ENCODE results near the gene USE1. TPM values are rescaled to one million over a fixed set of nuclear protein-coding genes. Genes with fewer than 3 reads are reported as not detected.

USE1 gene
- total and polyA plus RNA-seq, 7 donors = 22.5 to 45.3 (median 34.7) TPM

GRCh38 chr19:17242431-17243208 lies 27.5 kb downstream of the USE1 start:
- TF ChIP-seq POLR2AphosphoS5 (IDR thresholded peaks at IDR 0.05) (no peak), EP300 (IDR thresholded peaks at IDR 0.05) (no peak)
- TF ChIP-seq, protein P1, sequence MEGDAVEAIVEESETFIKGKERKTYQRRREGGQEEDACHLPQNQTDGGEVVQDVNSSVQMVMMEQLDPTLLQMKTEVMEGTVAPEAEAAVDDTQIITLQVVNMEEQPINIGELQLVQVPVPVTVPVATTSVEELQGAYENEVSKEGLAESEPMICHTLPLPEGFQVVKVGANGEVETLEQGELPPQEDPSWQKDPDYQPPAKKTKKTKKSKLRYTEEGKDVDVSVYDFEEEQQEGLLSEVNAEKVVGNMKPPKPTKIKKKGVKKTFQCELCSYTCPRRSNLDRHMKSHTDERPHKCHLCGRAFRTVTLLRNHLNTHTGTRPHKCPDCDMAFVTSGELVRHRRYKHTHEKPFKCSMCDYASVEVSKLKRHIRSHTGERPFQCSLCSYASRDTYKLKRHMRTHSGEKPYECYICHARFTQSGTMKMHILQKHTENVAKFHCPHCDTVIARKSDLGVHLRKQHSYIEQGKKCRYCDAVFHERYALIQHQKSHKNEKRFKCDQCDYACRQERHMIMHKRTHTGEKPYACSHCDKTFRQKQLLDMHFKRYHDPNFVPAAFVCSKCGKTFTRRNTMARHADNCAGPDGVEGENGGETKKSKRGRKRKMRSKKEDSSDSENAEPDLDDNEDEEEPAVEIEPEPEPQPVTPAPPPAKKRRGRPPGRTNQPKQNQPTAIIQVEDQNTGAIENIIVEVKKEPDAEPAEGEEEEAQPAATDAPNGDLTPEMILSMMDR (IDR thresholded peaks at IDR 0.05) = no peak
- intact Hi-C loops (cut with DNase I) = no loop called here
- WGBS, 2 donors = 40 to 55% methylated on average over 8 of the region's 8 CpGs
- H3K36me3 ChIP-seq = peaks cover 0 to 22% (median 9%) of the 10 kb centered on the region in 4 donors
- H3K9me3 ChIP-seq = no peaks in the 10 kb centered on the region
- peak overlapping the region; percentile 84 to 85 (median 84) for H3K27ac ChIP-seq
- no peak for DNase-seq
- peak overlapping the region in 1 of 4 donors; percentile 76 for H3K4me3 ChIP-seq
- no peaks in the 10 kb centered on the region for H3K27me3 ChIP-seq
- H3K4me1 ChIP-seq = peaks cover 0 to 45% (median 34%) of the 10 kb centered on the region in 4 donors

DNA sequence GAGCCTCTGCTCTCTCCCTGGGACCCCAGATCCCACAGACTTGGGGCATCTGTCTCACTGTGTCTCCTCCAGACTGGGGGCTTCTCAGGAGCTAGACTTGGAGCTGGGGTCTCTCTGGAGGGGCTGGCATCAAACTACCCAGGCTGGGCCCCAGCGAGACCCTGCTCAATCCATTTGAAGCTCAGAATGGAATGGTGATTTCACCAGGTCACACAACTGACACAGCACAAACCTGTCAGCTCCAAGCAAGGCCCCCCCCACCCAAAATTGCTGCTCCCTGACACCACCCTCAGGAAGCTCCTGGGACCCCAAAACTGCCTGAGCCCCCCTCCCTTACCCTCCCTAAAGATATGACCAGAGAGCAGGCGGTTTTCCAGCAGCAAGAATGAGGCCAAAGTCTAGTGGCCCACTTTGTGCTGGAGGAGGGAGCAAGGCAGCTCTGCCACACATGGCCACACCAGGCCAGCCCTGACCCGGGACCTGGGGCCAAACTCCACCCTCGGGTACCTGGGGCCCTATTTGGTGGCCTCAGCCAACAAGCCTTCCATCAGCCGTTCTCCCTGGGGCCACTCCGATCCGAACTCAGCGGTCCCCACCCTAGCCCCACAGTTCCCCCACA lies 28.2 kb downstream of the USE1 start:
- H3K4me3 ChIP-seq = peak overlapping the region; percentile 62 to 95 (median 84)
- peak overlapping the region; percentile 84 to 85 (median 84) for H3K27ac ChIP-seq
- peaks cover 0 to 15% (median 4%) of the 10 kb centered on the region in 4 donors for H3K36me3 ChIP-seq
- TF ChIP-seq POLR2AphosphoS5 (IDR thresholded peaks at IDR 0.05) (no peak), POLR2A (IDR thresholded peaks at IDR 0.05) (no peak), EP300 (IDR thresholded peaks at IDR 0.05) (no peak)
- TF ChIP-seq, protein P1 (IDR thresholded peaks at IDR 0.05) = no peak
- WGBS, 2 donors = 24 to 59% methylated on average over 8 of the region's 8 CpGs
- no peaks in the 10 kb centered on the region for H3K9me3 ChIP-seq
- intact Hi-C loops (cut with DNase I) = no loop called here
- H3K4me1 ChIP-seq = peaks cover 0 to 45% (median 34%) of the 10 kb centered on the region in 4 donors
- DNase-seq = no peak
- H3K27me3 ChIP-seq = no peaks in the 10 kb centered on the region

GRCh38 chr19:17243830-17244617 lies 28.9 kb downstream of the USE1 start:
- 6 to 36% methylated on average over 52 of the region's 52 CpGs for WGBS, 2 donors
- no peak for DNase-seq
- TF ChIP-seq POLR2A (IDR thresholded peaks at IDR 0.05) = no peak
- no peak for TF ChIP-seq EP300 (IDR thresholded peaks at IDR 0.05)
- no peak for TF ChIP-seq POLR2AphosphoS5 (IDR thresholded peaks at IDR 0.05)
- TF ChIP-seq, protein P1 (IDR thresholded peaks at IDR 0.05) = no peak

GRCh38 chr19:17244618-17245534 lies 29.7 kb downstream of the USE1 start:
- Histone ChIP-seq H3K4me1 (peaks cover 0 to 45% (median 34%) of the 10 kb centered on the region in 4 donors), H3K36me3 (peaks cover 0 to 7% (median 2%) of the 10 kb centered on the region in 4 donors), H3K9me3 (no peaks in the 10 kb centered on the region), H3K4me3 (peak overlapping the region; percentile 62 to 95 (median 84)), H3K27ac (peak overlapping the region; percentile 84 to 85 (median 84)), H3K27me3 (no peaks in the 10 kb centered on the region)
- intact Hi-C loops (cut with DNase I) = loop anchor here (2.0 to 5.0 kb wide), 4 partner anchors 18 to 62 kb away; partner anchors contain the start of genes ANKLE1, BABAM1, DDA1 and MRPL34
- DNase-seq = no peak
- TF ChIP-seq, protein P1 (IDR thresholded peaks at IDR 0.05) = no peak
- TF ChIP-seq EP300 (IDR thresholded peaks at IDR 0.05) (no peak), POLR2A (IDR thresholded peaks at IDR 0.05) (no peak), POLR2AphosphoS5 (IDR thresholded peaks at IDR 0.05) (no peak)
- 1 to 2% methylated on average over 100 of the region's 100 CpGs for WGBS, 2 donors

More at GRCh38 chr19:17243830-17244617, 28.9 kb downstream of the USE1 start:
- H3K36me3 ChIP-seq = peaks cover 0 to 9% (median 2%) of the 10 kb centered on the region in 4 donors
- H3K4me1 ChIP-seq = peaks cover 0 to 45% (median 34%) of the 10 kb centered on the region in 4 donors
- intact Hi-C loops (cut with DNase I) = loop anchor here (2.0 kb wide), 2 partner anchors 17 to 23 kb away; partner anchors contain the start of genes BABAM1 and OCEL1
- H3K27ac ChIP-seq = peak overlapping the region; percentile 84 to 85 (median 84)
- no peaks in the 10 kb centered on the region for H3K27me3 ChIP-seq
- no peaks in the 10 kb centered on the region for H3K9me3 ChIP-seq
- peak overlapping the region; percentile 62 to 95 (median 84) for H3K4me3 ChIP-seq

All from sigmoid colon (tissue), 7 donors.